Stimulated activated CD4-positive, alpha-beta T cell treated with anti-CD3 and anti-CD28 coated beads, Interleukin-2, amount 100 ng/mL, for 4 hours (primary cell): ENCODE data around the gene HSPB9.
A peak's percentile ranks its signal among the peaks of the same experiment; 100 is the strongest.

Experiments
- DNase-seq: peaks from one replicate; pipeline ENCODE4 v3.0.0-alpha.2; 2020; ENCODE audit warnings: low read depth

The HSPB9 gene

DNA sequence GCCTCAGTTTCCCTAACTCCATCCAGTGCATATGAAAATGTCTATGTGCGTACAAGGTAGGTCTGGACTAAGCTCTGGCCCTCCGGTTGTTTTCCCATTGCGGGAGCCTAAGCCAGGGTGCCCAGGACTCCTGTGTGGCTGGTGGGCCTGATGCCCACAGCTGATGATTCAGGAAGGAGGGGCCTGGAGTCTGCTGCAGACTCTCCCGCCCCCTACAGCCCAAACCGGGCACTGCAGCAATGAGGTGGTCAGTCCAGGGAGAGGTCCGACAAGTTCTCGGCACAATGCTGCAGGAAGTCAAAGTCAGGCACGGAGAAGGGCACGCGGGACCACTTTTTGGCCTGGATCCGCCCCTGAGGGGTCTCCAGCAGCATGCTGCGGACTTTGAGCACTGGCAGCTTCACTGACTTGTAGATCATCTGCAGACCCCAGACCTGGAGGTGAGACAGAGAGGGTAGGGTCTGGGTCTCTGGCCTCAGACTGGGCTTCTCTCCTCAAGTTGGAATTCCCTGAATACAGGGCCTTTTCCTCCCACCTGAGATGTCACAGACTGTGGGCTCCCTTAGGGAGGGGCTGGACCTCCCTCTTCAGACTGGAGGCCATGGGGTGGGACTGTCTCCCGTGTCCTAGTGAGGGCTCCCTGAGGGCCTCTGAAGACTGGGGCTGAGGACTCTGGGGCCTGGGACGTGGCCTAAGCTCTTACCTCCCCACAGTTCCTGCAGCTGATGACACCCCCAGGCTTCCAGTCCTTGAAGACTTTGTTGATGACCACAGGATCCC is 20.9 kb upstream of the HSPB9 start:
- DNase-seq: no peak

DNA sequence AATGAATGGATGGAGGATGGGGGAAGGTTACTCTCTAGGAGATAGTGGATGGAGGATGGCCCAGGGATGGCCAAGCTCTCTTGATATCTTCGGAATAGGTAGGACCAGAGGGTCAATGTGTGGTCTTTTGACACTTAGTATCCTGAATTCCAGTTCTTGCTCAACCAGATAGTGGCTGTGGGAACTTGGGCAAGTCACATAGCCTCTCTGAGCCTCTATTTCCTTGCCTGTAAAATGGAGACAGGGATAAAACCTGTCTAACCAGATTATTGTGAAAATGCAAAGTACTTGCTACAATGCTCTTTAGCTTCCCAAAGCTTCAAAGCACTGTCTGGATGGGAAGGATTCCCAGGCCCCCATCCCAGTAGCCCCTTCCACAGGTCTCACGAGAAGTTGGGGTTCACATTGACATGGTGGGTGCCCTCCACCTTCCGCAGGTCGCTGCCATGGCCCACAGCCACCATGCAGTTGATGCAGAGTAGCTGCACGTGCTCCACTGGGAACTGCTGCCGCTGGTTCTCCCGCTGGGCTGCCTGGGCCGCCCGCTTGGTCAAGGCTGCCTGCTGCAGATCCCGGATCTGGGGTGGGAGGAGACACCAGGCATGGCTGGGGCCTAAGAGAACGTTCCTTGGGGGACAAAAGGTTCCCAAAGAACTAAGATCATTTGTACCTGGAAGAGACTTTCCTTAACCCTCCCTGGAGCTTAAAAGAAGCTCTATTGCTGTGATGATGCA is 19.2 kb upstream of the HSPB9 start:
- DNase-seq: no peak

DNA sequence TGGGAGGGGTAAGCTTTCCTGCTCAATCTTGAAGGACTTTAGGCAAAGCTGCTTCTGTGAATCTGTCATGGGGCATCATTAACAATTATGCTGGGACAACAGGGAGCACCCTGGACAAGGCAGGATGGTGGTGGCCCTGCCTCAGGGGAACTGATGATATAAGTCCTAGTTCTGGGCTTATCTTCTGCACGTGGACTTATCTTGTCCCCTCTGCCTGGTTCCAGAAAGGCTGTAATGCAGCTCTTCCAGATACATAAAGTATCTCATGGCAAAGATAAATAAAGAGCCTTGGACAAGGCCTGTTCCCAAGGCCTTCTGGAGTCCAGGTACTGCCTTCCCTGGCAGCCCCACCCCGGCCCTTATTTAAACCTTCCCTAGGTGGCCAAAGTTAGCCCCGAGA is 18.3 kb upstream of the HSPB9 start:
- no peak for DNase-seq

DNA sequence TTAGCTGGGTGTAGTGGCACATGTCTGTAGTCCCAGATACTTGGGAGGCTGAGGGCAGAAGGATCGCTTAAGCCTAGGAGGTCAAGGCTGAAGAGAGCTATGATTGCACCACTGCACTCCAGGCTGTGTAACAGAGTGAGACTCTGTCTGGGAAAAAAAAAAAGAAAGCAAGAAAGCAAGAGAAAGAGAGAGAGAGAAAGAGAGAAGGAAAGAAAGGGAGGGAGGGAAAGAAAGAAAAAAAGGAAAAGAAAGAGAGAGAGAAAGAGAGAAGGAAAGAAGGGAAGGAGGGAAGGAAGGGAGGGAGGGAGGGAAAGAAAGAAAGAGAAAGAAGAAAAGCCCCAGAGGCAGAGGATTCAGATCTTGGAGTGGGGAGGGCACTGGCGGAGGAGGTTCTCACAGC is 16.6 kb upstream of the HSPB9 start:
- DNase-seq: no peak

- no peak for DNase-seq
Measured at GRCh38 chr17:42107124-42107523, 15.5 kb upstream of the HSPB9 start.

GRCh38 chr17:42107597-42108576 is 14.7 kb upstream of the HSPB9 start:
- DNase-seq: peak; percentile 82

GRCh38 chr17:42109086-42109485 is 13.5 kb upstream of the HSPB9 start:
- DNase-seq: no peak

DNA sequence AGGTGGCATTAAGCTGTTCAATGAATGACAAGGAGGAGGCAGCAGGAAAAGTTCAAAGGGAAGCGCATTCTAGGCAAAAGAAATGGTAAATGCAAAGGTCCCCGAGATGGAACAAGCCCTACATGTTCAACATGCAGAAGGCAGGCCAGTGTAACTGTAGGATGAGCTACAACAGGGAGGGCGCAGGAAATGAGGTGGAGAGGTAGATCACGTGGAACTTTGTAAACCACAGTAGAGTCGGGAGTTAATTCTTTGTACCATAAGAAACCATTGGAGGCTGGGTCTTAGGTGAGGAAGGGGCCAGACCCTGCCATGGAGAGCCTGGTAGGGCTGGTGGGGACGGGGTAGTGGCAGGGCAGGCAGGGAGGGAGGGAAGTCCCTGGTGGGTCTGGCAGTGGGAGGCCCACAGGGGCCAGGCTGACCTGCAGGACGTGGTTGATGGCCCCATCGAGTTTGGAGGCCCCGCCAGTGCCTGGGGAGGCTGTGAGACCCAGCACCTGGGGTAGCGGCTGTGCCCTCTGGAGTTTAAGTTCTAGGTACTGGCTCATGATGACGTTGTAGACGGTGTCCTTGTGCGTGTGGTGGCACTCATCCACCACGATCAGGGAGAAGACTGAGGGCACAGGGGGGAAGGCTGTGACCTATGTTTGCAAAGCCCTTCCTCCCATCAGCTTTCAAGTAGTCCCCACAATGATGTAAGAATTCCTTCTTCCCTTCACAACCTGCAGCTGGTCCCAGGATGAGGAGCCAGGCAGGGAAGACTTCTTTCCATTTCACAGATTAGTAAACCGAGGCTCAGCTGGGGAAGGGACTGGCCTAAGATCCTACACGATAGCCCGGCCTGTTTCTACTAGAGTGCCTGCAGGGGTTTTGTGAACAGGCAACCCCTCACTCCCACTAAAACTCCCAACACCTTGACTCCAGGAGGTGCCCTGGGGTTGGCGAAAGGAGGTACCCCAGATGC is 12.0 kb upstream of the HSPB9 start:
- no peak for DNase-seq

DNA sequence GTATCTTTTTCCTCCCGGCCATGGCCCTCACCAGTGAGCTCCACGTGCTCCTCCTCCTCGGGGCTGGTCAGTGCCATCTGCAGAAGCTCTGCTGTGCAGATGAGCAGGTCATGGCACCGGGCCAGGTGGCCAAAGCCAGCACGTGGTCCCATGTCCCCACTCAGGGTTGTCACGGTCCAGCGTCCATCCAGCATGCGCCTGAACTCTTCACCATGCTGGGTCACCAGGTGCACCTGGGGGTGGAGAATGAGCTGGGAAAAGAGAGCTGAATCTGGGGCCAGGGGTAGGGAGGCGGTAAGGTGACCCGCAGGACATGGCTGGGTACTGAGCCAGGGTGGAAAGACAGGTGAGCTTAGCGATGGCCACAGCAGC is 11.4 kb upstream of the HSPB9 start:
- DNase-seq: no peak

- DNase-seq: no peak
Measured at GRCh38 chr17:42111871-42112551, 10.6 kb upstream of the HSPB9 start.

DNA sequence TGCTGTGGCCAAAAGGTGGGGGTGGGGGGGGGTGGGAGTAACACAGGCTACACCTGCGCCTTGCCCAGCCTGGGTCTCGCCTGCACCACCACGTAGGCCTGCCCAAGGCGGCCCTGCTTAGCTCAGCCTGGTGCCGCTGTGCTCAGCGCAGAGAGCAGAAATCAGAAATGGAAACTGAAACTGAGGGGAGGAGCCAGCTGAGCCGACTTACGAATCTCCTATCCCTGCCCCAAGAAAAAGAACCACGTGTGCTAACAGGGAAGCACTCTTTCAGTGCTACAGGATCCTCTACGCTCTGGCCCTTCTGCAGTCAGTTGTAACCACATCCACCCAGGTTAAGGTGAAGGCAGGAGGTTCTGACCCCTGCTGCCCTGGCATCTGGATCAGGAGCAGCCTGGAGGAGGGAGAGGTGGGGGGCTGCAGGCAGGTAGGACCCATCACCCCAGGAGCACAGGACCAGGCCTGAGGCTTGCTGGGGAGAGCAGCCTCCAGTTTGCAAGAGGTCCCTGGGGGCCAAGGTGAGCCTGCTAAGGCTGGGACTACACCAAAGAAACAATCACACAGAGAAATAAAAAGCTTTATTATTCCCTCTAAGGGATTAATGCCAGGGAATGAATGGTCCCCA is 9.9 kb upstream of the HSPB9 start, which contains the start of gene DHX58:
Gene DHX58 (minus strand): TSS at position 163 of the 625 bp plus-strand sequence. CDS start 822 bp downstream, outside the sequence.
- peak; percentile 80 for DNase-seq

GRCh38 chr17:42113293-42114069 is 9.1 kb upstream of the HSPB9 start:
- no peak for DNase-seq

DNA sequence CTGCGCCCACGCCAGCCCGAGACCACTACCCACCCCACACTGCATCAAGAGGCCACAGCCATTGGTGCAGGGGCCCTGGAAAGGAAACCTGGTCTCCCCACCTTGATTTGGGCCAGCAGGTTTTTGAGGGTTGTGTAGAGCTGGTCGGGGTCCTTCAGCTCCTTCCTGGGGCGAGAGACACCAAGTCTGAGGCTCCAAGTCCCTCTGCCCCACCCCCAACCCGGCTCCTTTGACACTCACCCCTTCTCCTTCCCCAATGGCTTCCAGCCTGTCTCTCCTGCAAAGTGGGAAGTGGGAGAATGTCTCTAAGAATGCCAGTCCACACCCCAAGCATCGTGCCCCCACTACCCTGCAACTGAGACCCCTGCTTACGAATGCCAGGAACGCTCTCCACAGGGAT is 8.5 kb upstream of the HSPB9 start:
- DNase-seq: no peak

GRCh38 chr17:42116705-42117396 is 5.8 kb upstream of the HSPB9 start:
- DNase-seq: peak; percentile 73

DNA sequence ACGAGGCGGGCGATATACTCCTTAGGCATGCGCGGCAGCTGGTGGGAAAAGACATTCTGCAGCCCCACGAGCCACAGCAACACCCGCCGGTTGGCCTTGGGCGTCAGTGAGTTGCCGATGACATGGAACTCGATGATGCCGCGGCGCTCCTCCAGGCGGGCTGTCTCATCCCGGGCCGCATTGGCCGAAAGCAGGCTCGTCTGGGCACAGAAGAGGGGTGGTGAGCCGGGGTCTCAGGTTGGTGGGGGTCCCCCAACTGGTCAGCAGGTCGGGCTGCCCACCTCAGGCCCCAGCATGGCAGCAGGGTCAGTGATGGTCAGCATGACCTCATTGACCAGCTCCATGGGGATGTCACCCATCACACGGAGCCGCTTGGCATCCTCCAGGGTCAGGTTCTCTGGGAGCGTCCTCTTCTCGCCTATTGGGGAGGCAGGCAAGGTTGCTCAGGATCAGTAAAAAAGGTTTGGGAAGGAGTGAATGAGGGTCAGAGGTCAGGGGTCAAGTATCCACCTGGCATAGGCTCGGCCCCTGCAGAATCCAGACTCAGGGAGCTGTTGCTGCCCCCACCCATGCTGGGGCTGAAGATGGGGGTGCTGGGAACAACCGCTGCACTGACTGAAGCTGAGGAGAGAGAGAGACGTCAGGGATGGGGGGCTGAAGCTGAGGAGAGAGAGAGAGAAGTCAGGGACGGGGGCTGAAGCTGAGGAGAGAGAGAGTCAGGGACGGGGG is 5.0 kb upstream of the HSPB9 start:
- no peak for DNase-seq

GRCh38 chr17:42118126-42118510 is 4.5 kb upstream of the HSPB9 start:
- no peak for DNase-seq

GRCh38 chr17:42118545-42118944 is 4.1 kb upstream of the HSPB9 start:
- peak; percentile 25 for DNase-seq

GRCh38 chr17:42119301-42119700 is 3.3 kb upstream of the HSPB9 start:
- DNase-seq: no peak
